Activated CD4-positive, alpha-beta T cell treated with anti-CD3 and anti-CD28 coated beads, Interleukin-2, amount 50 U/mL, for 24 hours (primary cell): Measurements from ENCODE around the gene GAPVD1.
A peak's percentile ranks its signal among the peaks of the same experiment; 100 is the strongest.

Experiments
- DNase-seq, 2 donors: peaks; one replicate each; pipeline ENCODE4 v3.0.0-alpha.2; 2020; ENCODE audit warnings: low read depth in 1 of 2, low spot score in 1 of 2

The GAPVD1 gene

GRCh38 chr9:125400725-125401716, 139.4 kb downstream of the GAPVD1 start:
- no peak for DNase-seq

GRCh38 chr9:125404733-125405132, 143.1 kb downstream of the GAPVD1 start:
- no peak for DNase-seq

- no peak for DNase-seq
These were observed 144.5 kb downstream of the GAPVD1 start for GRCh38 chr9:125405938-125406809.

GRCh38 chr9:125406810-125407087, 145.1 kb downstream of the GAPVD1 start:
- DNase-seq = no peak

- no peak for DNase-seq
These were observed 145.9 kb downstream of the GAPVD1 start for GRCh38 chr9:125407432-125407973.

- peak; percentile 70 to 72 for DNase-seq
These were observed 146.6 kb downstream of the GAPVD1 start for GRCh38 chr9:125407974-125408900.

- no peak for DNase-seq
These were observed 147.6 kb downstream of the GAPVD1 start for GRCh38 chr9:125409217-125409636.

- DNase-seq = no peak
These were observed 148.3 kb downstream of the GAPVD1 start for GRCh38 chr9:125409637-125410521.

- no peak for DNase-seq
These were observed 148.9 kb downstream of the GAPVD1 start for GRCh38 chr9:125410522-125410894.

GRCh38 chr9:125411171-125411756, 149.6 kb downstream of the GAPVD1 start:
- no peak for DNase-seq

- no peak for DNase-seq
These were observed 150.5 kb downstream of the GAPVD1 start for GRCh38 chr9:125412166-125412565.

- DNase-seq = no peak
These were observed 152.0 kb downstream of the GAPVD1 start for GRCh38 chr9:125413579-125413978.

GRCh38 chr9:125415583-125416460, 154.2 kb downstream of the GAPVD1 start:
- DNase-seq = no peak

GRCh38 chr9:125416517-125416916, 154.9 kb downstream of the GAPVD1 start:
- no peak for DNase-seq
